GM12864 (cell line): ENCODE data around the gene VWA8.
"Not testable (repeated sequence)": the region's sequence is repeated elsewhere in the genome, so short reads cannot be mapped to it uniquely, and the experiment has no call there.

ENCODE experiments used
- DNase-seq: peaks from one replicate; pipeline ENCODE4 v3.0.0-alpha.2; 2011; ENCODE audit warnings: low read depth
- H3K4me3 ChIP-seq: 2 replicates; pipeline ENCODE4 v1.5.1; 2011; ENCODE audit warnings: mild to moderate bottlenecking, low read depth, low read length, control low read depth
- TF ChIP-seq, protein P1 (sequence below): IDR thresholded peaks from 2 replicates; pipeline ENCODE4 v1.5.1; 2011; ENCODE audit warnings: low read depth, mild to moderate bottlenecking, moderate library complexity, low read length, control low read depth, inconsistent platforms; ENCODE audit errors: missing control alignments

The VWA8 gene

DNA sequence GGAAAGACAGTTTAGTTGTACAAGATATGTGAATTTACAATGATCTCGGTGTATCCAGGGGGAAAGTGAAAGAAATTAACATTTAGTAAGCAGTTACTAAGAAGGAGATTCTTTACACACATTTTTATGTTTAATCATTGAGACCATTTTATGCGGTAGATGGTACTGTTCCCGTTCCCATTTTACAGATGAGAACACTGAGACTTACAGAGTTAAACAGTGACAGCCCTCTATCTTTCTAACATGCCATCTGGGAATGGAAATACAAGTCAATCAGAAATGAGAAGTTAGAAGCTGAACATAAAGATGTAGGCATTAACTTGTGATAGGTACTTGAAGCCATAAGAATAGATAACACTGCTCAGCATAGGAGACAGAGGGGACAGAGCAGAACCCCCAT is 144.9 kb downstream of the VWA8 start:
- H3K4me3 ChIP-seq, result no peak overlapping the region
- TF ChIP-seq, protein P1, sequence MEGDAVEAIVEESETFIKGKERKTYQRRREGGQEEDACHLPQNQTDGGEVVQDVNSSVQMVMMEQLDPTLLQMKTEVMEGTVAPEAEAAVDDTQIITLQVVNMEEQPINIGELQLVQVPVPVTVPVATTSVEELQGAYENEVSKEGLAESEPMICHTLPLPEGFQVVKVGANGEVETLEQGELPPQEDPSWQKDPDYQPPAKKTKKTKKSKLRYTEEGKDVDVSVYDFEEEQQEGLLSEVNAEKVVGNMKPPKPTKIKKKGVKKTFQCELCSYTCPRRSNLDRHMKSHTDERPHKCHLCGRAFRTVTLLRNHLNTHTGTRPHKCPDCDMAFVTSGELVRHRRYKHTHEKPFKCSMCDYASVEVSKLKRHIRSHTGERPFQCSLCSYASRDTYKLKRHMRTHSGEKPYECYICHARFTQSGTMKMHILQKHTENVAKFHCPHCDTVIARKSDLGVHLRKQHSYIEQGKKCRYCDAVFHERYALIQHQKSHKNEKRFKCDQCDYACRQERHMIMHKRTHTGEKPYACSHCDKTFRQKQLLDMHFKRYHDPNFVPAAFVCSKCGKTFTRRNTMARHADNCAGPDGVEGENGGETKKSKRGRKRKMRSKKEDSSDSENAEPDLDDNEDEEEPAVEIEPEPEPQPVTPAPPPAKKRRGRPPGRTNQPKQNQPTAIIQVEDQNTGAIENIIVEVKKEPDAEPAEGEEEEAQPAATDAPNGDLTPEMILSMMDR, result no peak
- no peak for DNase-seq

DNA sequence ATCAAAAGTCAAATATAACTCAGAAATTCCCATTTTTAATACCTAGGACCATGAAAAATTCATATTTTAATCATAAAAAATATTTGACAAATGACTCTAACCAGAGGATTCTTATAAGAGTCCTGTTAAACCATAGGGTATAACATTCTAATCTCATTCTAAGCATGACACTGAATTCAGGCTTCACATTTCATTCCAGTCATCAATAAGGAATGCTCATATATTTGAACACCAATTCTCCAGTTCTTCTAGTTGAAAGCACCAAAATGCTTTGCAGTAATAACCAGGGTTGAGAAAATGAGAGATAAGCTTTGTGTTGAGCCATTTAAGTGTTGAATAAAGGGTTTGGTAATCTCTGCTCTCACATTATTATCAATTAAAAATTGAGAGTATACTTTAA is 147.5 kb downstream of the VWA8 start:
- DNase-seq, result no peak
- H3K4me3 ChIP-seq, result no peak overlapping the region
- TF ChIP-seq, protein P1, result no peak

DNA sequence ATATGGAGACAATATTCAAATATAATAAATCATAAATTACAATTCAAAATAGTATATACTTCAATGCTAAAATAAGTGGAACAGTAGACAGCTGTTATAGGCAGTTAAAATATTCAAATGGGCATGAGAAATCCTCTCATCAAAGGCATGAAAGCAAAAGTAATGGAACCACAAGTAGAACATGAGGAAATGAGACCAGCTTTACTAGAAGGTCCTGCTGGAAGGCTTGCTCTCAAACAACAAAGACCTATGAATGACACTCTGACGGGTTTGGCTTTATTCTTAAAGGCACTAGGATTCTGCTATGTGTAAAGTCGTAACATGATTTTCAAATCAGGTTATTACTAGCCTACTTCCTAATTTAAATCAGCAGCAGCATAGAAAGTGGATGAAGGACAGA is 148.1 kb downstream of the VWA8 start:
- H3K4me3 ChIP-seq, result no peak overlapping the region
- TF ChIP-seq, protein P1, result no peak
- DNase-seq, result peak; percentile 31

DNA sequence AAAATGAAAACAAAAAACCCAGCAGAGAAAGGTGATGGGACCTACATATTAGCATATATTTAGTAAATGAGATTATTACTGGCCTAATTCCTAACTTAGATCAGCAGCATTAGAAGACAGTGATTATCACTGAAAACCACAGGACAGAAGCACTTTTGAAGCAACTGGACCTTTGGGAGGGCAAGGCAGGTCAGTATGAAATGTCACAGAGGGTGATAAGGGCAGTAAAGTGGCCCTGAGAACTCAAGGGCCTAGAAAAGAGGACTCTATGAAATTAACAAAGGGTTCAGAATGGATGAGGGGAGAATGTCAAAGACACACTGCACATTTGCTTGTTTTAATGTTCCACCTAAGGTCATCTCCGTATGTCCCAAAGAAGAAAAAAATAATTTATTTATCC is 148.7 kb downstream of the VWA8 start:
- TF ChIP-seq, protein P1, result no peak
- no peak for DNase-seq
- no peak overlapping the region for H3K4me3 ChIP-seq

DNA sequence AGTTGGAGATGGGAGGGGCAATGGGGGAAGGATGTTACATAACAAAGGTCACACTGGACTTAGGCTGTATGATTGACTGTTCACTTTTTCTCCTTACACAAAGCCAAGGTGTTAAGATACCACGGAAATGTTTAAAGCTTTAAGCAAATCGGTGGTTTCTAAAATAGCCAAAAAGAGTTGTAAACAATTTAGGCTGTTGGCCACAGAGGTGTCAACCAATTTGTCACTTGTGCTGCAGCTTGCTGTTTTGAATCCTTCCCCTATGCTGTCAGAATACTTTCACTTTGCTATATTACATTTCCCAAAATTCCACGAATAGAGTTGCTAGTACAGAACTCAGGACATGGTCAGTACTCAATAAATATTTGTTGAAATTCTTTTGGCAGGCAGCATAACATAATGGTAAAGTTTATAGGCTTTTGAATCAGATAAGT is 149.3 kb downstream of the VWA8 start:
- TF ChIP-seq, protein P1, result no peak
- DNase-seq, result peak; percentile 22
- no peak overlapping the region for H3K4me3 ChIP-seq

DNA sequence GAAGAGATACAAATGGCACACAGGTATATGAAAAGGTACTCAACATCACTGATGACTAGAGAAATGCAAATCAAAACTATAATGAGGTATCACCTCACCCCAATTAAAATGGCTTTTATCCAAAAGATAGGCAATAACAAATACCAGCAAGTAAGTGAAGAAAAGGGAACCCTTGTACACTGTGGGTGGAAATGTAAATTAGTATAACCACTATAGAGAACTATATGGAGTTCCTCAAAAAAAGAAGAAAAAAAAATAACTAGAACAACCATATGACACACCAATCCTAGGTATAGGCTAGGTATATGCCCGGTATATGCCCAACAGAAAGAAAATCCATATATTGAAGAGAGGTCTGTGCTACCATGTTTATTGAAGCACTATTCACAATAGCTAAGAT is 150.9 kb downstream of the VWA8 start:
- TF ChIP-seq, protein P1, result no peak
- no peak for DNase-seq
- H3K4me3 ChIP-seq, result no peak overlapping the region

DNA sequence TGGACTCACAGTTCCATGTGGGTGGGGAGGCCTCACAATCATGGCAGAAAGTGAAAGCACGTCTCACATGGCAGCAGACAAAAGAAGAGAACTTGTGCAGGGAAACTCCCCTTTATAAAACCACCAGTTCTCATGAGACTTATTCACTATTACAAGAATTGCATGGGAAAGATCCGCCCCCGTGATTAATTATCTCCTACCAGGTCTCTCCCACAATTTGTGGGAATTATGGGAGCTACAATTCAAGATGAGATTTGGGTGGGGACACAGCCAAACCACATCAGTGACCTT is 157.5 kb downstream of the VWA8 start:
- H3K4me3 ChIP-seq, DNase-seq: not testable (repeated sequence)
